Anterior cingulate cortex (tissue), 58 donors: ENCODE results near the gene WDPCP.
"Not testable (repeated sequence)": the region's sequence is repeated elsewhere in the genome, so short reads cannot be mapped to it uniquely, and the experiment has no call there.

Source experiments
- DNase-seq, 58 donors: peaks; one replicate each; lab custom pipeline; 2025; lab: John Stamatoyannopoulos, UW

WDPCP gene

GRCh38 chr2:63591566-63592175 is 3.4 kb upstream of the WDPCP start:
- DNase-seq = no peak

GRCh38 chr2:63590626-63591408 is 2.5 kb upstream of the WDPCP start:
- peak in 3 of 58 donors; percentile 1 to 14 (median 7) for DNase-seq

GRCh38 chr2:63589148-63589958 is 1.1 kb upstream of the WDPCP start:
- DNase-seq = peak in 1 of 58 donors; percentile 52

- peak in 3 of 58 donors; percentile 74 to 88 (median 80) for DNase-seq
Observed at GRCh38 chr2:63587814-63588384, 378 bp downstream of the WDPCP start.

GRCh38 chr2:63582873-63583272 is 5.4 kb downstream of the WDPCP start:
- DNase-seq = no peak

GRCh38 chr2:63581298-63581961 is 6.8 kb downstream of the WDPCP start:
- DNase-seq = peak in 16 of 58 donors; percentile 0 to 43 (median 4)

GRCh38 chr2:63580651-63581297 is 7.5 kb downstream of the WDPCP start:
- DNase-seq = no peak

- DNase-seq = no peak
Observed at GRCh38 chr2:63578767-63579166, 9.5 kb downstream of the WDPCP start.

- DNase-seq = no peak
Observed at GRCh38 chr2:63576546-63576945, 11.7 kb downstream of the WDPCP start.

- not testable (repeated sequence) for DNase-seq
Observed at GRCh38 chr2:63573726-63574345, 14.4 kb downstream of the WDPCP start.

- not testable (repeated sequence) for DNase-seq
Observed at GRCh38 chr2:63573026-63573425, 15.3 kb downstream of the WDPCP start.

- DNase-seq = no peak
Observed at GRCh38 chr2:63572001-63572400, 16.3 kb downstream of the WDPCP start.

GRCh38 chr2:63571291-63571690 is 17.0 kb downstream of the WDPCP start:
- DNase-seq = no peak

GRCh38 chr2:63569740-63570139 is 18.5 kb downstream of the WDPCP start:
- no peak for DNase-seq

- DNase-seq = no peak
Observed at GRCh38 chr2:63562751-63563150, 25.5 kb downstream of the WDPCP start.

- DNase-seq = not testable (repeated sequence)
Observed at GRCh38 chr2:63558922-63559321, 29.4 kb downstream of the WDPCP start.

- DNase-seq = not testable (repeated sequence)
Observed at GRCh38 chr2:63557819-63558218, 30.5 kb downstream of the WDPCP start.

- DNase-seq = no peak
Observed at GRCh38 chr2:63555931-63556330, 32.3 kb downstream of the WDPCP start.

GRCh38 chr2:63555299-63555698 is 33.0 kb downstream of the WDPCP start:
- DNase-seq = no peak
